NCI-H1092 (cell line): ENCODE results near the gene NPVF.

Source experiments
- DNase-seq: peaks from one replicate; lab custom pipeline; 2025; lab: John Stamatoyannopoulos, UW

Gene NPVF

DNA sequence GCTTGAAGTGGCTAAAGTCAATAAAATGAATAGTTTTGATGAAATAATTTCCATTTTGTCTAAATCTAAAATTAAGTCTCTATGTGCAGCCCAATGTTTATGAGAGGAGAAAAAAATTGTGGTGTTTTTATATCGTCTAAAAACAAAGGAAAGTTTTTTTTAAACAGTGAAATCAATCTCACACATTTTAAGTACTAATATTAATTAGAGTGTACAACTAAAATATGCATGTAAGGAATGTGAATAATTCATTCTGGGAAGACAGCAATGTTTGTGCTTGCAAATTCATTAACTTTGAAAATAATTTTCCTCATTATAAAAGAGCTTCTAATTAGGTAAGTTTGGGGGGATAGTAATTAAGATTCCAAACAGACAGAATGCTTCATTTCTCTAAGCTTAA is at the start of gene NPVF:
Gene NPVF, minus strand, starts transcription at position 101 of the 400 bp plus-strand sequence. Its CDS starts 47 bp downstream, at position 54.
- DNase-seq = no peak

DNA sequence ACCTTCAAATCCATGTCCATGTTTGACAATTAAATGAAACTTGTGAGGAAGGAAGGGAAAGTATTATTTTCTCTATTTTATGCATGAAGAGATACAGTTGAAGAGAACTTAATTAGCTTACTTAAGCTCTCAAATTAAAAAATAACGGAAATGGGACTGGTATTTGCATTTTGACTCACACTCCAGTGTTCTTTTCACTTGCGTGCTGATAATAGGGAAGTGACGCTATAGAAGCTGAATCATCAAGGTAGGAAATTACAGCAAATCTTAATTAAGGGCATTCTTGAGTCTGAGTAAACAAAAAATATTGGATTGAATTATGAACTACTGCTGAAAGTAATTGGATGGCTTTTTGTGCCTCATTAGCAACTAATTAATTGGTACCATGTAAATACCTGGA is 44.0 kb upstream of the NPVF start:
- DNase-seq = no peak

DNA sequence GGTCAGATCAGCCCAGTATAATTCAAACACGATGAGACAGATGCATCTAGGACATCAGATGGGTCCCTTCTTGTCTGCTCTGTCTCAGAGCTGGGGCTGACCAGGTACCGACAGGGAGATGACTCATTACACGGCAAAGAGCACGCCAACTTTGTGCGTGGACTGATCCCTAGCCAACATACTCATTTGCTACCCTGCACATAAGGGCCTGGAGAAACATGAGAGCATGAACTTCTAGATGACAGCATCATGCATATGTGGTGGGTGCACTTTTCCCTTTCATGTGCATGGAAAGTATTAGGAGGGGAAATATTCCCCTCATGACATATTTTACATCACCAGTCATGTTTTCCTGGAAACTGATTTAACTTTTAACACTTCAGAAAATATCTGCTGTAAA is 35.1 kb upstream of the NPVF start:
- DNase-seq = no peak

DNA sequence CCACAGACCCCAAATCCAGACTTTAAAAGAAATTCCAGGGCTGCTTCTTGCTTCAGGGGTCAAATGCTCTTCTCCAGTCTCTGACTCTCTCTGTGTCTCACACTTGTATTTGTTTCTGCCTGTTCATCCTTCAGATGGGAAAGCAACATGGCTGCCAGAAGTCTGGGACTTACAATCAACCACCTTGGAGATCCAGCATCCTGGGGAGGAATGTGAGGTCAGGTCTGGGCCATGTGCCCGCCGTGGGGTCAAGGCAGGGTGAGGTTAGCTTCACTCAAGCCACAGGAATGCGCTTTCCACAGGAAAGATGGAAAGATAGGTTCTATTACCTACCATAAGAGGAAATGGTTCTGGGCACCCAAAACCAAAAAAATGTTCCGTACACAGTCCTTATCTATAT is 34.3 kb upstream of the NPVF start:
- no peak for DNase-seq

- DNase-seq = no peak
These were observed 33.4 kb upstream of the NPVF start for GRCh38 chr7:25261545-25262140.

DNA sequence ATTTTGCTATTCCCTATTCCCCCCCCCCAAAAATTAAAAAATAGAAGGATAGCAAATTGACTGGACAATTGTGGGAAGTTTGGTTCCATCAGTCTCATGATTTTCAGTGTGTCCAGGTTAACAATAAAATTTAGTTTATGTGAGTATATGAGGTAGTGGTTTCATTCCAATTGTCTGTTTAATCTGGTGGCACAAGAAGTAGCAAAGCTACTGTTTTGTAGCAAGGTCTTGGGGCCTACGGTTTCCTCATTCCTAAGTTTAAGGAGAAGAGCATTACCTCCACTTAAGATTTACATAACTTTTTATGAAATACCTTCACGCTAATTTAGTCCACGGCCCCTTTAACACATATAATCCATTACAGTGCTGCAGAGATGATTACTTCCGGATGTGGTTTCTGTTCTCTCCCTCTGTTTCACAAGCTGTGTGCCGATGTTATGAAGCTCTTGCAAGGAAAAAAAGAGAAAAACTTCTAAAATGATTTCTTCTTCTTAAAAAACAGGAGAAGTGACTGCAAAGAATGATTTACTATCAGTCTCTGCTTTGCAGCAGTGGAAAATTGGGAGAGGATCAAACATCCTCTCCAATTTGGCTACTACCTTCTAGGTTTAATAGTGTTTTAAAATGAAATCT is 32.7 kb upstream of the NPVF start:
- no peak for DNase-seq

DNA sequence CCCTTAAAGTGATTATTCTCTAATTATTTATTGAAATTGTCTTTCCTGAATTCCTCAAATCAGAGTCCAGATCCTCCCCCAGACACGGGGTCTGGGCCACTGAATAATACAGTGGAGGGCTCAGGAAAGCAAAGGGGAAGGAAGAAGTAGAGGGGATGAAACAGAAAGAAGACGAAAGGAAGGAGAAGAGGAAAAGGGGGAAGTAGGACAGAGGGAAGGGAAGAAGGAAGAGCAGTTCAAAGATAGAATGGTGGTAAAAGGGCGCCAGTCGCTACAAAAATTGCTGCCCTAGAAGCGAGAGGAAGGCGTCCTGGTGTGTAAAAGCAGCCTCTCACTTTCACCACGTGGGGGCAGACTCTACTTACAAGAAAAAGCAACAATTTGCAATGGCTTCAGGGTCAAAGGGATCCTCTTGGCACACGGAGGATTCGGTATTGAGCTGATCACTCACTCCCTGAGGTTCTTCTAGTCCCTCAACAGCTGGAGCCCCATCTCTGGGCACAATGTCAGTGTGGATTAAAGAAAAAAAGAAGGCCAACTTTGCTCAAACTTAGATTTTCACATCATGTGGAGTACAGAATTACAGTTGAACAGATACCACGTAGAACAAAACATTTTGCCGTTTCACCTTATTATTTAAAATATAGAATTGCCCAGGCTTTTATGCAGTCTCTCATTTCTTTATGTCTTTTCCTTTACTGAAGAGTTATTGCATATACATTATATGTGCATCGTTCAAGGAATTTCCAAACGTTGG is 31.4 kb upstream of the NPVF start:
- DNase-seq = peak; percentile 91

- no peak for DNase-seq
These were observed 28.1 kb upstream of the NPVF start for GRCh38 chr7:25256333-25256819.

DNA sequence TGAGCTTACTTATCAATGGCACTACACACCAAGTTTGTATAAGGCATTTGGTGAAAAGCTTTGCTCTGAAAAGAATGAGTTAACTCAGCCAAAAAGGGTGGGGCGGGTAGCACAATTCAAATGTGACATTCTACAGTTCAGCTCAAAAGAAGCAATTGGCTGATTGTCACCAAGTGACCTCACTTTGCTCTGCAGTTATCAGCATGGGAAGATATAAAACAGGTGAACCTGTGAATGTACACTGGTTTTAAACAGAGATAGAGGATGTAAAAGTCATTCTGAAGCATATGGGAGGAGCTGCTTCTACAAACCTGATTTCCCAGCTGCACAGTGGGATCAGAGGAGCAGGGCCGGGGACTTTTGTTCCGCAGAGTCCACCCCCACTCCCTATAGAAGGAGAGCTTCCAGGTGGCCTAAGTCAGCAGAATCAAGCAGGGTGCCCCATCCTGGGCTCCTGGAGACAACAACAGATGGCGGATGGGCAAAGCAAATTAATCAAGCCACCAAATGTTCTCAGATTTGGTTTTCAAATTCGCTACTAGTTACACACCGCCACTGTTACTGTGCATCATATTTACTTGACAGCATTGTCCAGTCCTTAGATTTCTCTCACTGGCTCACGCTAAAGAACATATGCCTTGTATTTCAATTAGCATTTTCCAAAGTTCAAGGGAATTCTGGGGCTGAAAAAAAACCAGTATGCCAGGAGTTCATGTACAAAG is 27.5 kb upstream of the NPVF start:
- no peak for DNase-seq

GRCh38 chr7:25254604-25255003 is 26.3 kb upstream of the NPVF start:
- DNase-seq = no peak

DNA sequence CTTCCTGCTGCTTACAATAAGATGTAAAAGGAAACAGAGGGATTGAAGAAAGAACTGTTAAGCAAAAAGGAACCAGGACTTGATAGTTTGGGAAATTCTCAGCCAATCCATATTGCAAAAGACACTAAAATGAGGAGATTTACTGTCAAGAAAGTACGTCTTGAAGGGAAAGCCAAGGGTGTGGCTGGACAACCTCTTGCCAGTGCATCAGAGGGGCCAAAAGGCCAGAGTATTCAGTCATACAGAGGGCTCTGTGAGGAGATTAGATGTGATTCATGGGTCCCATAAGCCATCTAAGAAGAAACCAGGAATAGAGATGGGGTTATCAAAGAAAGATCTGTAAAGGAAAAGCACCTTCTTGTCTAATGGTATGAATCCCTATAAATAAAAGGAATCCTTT is 25.4 kb upstream of the NPVF start:
- no peak for DNase-seq

- no peak for DNase-seq
These were observed 22.1 kb upstream of the NPVF start for GRCh38 chr7:25250386-25250785.

DNA sequence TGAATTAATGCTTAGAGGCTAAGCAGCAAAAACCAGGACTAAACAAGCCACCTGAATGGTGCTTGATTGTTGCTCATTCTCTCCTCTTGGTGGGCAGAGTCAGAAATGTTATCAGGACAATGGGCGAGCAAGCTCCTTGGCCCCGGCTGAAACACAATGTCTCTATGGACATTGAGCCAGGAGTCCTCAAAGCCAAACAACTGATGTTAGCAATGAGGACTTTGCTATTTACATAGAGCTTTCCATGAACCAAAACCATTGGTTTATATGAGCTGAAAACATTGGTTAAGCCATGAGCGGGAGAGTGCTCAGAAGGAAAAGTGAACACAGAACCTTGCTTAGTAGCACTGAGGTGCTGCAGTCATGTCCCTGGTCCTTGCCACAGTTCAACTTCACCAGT is 21.5 kb upstream of the NPVF start:
- DNase-seq = no peak

DNA sequence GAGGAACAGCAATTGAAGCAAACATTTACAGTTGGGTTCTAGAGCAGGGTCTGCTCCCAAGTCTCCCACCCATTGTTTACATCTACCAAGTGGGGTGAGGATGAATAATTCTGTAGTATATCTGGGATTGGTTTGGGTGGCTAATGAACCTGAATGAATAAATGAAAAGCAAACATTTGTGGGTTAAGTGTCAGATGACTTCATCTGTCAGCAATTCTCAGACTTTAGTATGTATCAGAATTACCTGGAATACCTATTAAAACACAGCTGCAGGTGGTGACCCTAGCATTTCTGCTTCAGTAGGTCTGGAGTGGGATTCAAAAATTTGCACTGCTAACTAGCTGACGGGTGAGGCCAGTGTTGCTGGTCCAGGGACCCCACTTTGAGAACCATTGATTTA is 18.0 kb upstream of the NPVF start:
- DNase-seq = no peak

DNA sequence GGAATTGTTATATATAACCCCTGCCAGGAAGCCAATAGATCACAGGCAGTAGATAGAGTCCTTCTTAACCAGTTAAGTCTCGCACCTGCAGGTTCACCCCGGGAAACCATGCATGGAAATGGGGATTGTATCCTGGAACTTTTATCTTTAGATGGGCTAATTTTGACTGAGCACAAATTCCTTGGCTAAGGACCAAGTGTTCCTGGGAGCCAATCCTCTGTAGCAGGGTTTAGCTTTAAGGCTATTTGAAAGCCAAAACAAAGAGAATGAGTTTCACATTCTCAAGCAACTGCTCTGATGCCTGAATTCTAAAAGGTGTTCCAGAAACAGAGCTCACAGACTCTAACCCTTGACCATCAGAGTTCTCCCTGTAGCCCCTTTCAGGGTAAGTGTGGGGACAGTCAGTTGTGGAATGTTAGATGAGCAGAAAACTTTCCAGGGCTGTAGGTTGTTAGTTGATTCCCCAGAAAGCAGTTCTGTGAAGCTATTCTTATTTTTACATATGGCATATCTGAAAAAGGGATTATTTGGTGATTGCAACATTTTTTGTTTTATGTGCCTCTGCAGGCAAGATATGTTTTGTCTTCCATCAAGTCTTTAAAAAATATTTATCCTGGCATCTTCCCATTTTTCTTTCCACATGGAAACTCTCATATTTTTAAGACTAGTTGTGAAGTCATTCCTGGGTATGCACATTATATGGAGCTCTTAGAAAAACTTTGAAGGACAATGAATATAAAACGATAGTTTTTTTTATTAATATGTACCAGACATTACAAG is 16.2 kb upstream of the NPVF start:
- no peak for DNase-seq

GRCh38 chr7:25242678-25243077 is 14.4 kb upstream of the NPVF start:
- DNase-seq = no peak

DNA sequence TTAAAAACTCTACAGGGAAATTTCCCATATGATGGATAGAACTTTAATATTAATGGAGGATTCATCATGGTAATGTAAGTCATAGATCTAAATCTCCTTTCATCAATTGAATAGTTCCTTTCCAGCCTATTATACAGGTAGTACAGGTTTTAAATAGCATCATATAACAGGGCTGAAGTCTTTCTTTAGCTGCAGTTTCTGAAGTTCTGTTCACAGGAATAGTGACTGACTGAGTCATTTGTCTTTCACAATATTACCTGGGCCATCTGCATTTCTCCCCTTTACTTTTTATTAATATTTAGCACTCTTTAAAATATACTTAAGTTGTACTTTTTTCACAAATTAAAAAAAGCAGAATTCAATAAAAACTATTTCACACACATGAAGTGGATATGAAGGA is 12.6 kb upstream of the NPVF start:
- no peak for DNase-seq

DNA sequence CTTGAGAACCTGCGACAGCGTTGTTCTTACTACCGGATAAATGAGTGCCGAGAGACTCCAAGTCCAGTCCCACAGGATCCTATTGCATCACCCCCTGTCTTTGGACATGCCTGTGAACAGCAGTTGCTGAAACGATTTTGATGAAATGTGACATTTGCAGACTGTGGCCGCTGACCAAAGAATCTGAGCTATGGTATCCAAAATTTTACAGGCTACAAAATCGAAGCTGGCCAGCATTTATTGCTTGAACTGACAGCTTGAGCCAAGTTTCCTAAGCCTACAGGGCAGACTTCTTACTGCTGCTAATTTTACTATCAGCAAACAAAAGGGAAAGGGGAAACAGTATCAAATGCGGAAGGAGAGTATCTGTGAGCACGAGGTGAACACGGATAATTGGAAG is 12.1 kb upstream of the NPVF start:
- DNase-seq = no peak

GRCh38 chr7:25239888-25240287 is 11.6 kb upstream of the NPVF start:
- no peak for DNase-seq

- DNase-seq = no peak
These were observed 9.9 kb upstream of the NPVF start for GRCh38 chr7:25238066-25238725.

DNA sequence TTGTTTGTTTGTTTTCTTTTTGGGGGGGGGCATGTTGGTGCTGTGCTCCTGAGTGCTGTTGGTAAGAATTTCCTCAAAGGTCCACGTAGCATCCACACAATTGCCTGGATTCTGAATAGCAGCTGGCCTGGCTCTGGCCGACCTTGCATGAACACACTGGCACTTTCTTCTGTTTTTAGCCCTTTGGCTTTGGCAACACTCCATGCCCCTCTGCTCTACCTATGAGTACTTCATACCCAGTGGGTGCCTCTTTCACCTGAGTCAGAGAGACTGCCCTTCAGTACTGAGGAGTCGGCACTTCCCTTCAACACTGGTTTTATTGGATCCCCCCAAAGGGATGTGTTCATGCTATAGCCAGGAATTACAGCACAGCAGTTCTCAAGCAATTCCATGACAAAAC is 7.2 kb upstream of the NPVF start:
- DNase-seq = no peak
